Activated CD8-positive, alpha-beta memory T cell treated with anti-CD3 and anti-CD28 coated beads, Interleukin-2, amount 10 ng/mL, durations not matched to agents 7 days and 5 days (primary cell): Measurements from ENCODE around the gene MT1E. TPM values are rescaled to one million over a fixed set of nuclear protein-coding genes. Genes with fewer than 3 reads are reported as not detected.
"Not testable (repeated sequence)": the region's sequence is repeated elsewhere in the genome, so short reads cannot be mapped to it uniquely, and the experiment has no call there.

Experiments
- ATAC-seq: fragments of 150-1000 bp; cut with Tn5 transposase; one replicate; pipeline ENCODE4 v1.10.0; 2021; ENCODE audit warnings: moderate library complexity
- CTCF ChIA-PET: fragments of 350-600 bp; sonication (Branson Sonifier 250); formaldehyde crosslinking; loops from one replicate; lab custom pipeline; 2021; ENCODE audit warnings: antibody characterized with exemption; lab: Charles Lee
- DNase-seq: peaks from one replicate; pipeline ENCODE4 v3.0.0-alpha.2; 2020
- H3K27ac Mint-ChIP-seq: one replicate; pipeline ENCODE4 v1.8.0; 2021; ENCODE audit warnings: mild to moderate bottlenecking, mixed read lengths
- H3K27me3 Mint-ChIP-seq: one replicate; pipeline ENCODE4 v1.8.0; 2021; ENCODE audit warnings: mixed read lengths
- H3K36me3 Mint-ChIP-seq: one replicate; pipeline ENCODE4 v1.8.0; 2021; ENCODE audit warnings: mild to moderate bottlenecking, mixed read lengths
- H3K4me1 Mint-ChIP-seq: one replicate; pipeline ENCODE4 v1.8.0; 2021; ENCODE audit warnings: mixed read lengths
- H3K4me3 Mint-ChIP-seq: one replicate; pipeline ENCODE4 v1.8.0; 2021; ENCODE audit warnings: mild to moderate bottlenecking, moderate library complexity, mixed read lengths
- H3K9me3 Mint-ChIP-seq: one replicate; pipeline ENCODE4 v1.8.0; 2022; ENCODE audit warnings: low read depth, mixed read lengths
- total RNA-seq, 2 experiments: library from RNA; stranded (reverse); gene quantifications; one replicate each; pipeline ENCODE4 v1.2.3, GENCODE V29; 2021

The MT1E gene
- total RNA-seq, 2 experiments from 2014 or later = 41.2 to 54.1 TPM

- H3K27ac Mint-ChIP-seq, ATAC-seq, H3K9me3 Mint-ChIP-seq, H3K36me3 Mint-ChIP-seq, CTCF ChIA-PET, DNase-seq, H3K4me3 Mint-ChIP-seq: not testable (repeated sequence)
- Mint-ChIP-seq H3K4me1 (peaks cover 36% of the 10 kb centered on the region), H3K27me3 (peaks cover 58% of the 10 kb centered on the region)
Observed at GRCh38 chr16:56665286-56666261, 40.0 kb downstream of the MT1E start.

- ATAC-seq = peak; percentile 83
- CTCF ChIA-PET = interaction anchor here (0.8 to 1.2 kb wide), 2 partner anchors 8 to 34 kb away, joined by 3 read pairs; no protein-coding TSS in a partner anchor
Observed at GRCh38 chr16:56667581-56668571, 42.3 kb downstream of the MT1E start, which contains the start of gene MT1G. Gene MT1G, minus strand, starts transcription at chr16:56668065. Its CDS starts 72 bp downstream, at chr16:56667993.

GRCh38 chr16:56669005-56669839 lies 43.6 kb downstream of the MT1E start, which contains the start of gene MT1H:
Gene MT1H, plus strand, starts transcription at chr16:56669814. Its CDS starts 71 bp downstream, at chr16:56669885.
- no peak within 1 kb of the TSS for H3K27ac Mint-ChIP-seq
- no peak within 1 kb of the TSS for H3K4me3 Mint-ChIP-seq
- H3K9me3 Mint-ChIP-seq = no peaks in the 10 kb centered on the region
- H3K27me3 Mint-ChIP-seq = peaks cover 73% of the 10 kb centered on the region
- H3K36me3 Mint-ChIP-seq = no peaks in the 10 kb centered on the region
- CTCF ChIA-PET = interaction anchor here (1.1 to 2.5 kb wide), 4 partner anchors 8 to 33 kb away, joined by 3 to 7 read pairs (median 4); no protein-coding TSS in a partner anchor
- peaks cover 29% of the 10 kb centered on the region for H3K4me1 Mint-ChIP-seq
- ATAC-seq (no peak), DNase-seq (no peak)

More at GRCh38 chr16:56667581-56668571, 42.3 kb downstream of the MT1E start, which contains the start of gene MT1G:
- Mint-ChIP-seq H3K27ac (no peak within 1 kb of the TSS), H3K27me3 (peaks cover 72% of the 10 kb centered on the region), H3K4me1 (peaks cover 34% of the 10 kb centered on the region), H3K36me3 (no peaks in the 10 kb centered on the region), H3K4me3 (peak within 1 kb of the TSS; percentile 14), H3K9me3 (no peaks in the 10 kb centered on the region)
- no peak for DNase-seq

GRCh38 chr16:56669840-56670619 lies 44.4 kb downstream of the MT1E start:
- ATAC-seq (no peak), DNase-seq (no peak)
- no peaks in the 10 kb centered on the region for H3K9me3 Mint-ChIP-seq
- no peak overlapping the region for H3K4me3 Mint-ChIP-seq
- H3K27ac Mint-ChIP-seq = no peak overlapping the region
- no peaks in the 10 kb centered on the region for H3K36me3 Mint-ChIP-seq
- H3K27me3 Mint-ChIP-seq = peaks cover 74% of the 10 kb centered on the region
- CTCF ChIA-PET = interaction anchor here (1.1 to 2.5 kb wide), 3 partner anchors 9 to 32 kb away, joined by 3 to 7 read pairs (median 4); no protein-coding TSS in a partner anchor
- H3K4me1 Mint-ChIP-seq = peaks cover 26% of the 10 kb centered on the region

GRCh38 chr16:56670620-56670934 lies 45.0 kb downstream of the MT1E start:
- no peak overlapping the region for H3K4me3 Mint-ChIP-seq
- H3K27ac Mint-ChIP-seq = no peak overlapping the region
- no peaks in the 10 kb centered on the region for H3K36me3 Mint-ChIP-seq
- H3K4me1 Mint-ChIP-seq = peaks cover 24% of the 10 kb centered on the region
- peaks cover 76% of the 10 kb centered on the region for H3K27me3 Mint-ChIP-seq
- DNase-seq (no peak), ATAC-seq (no peak)
- CTCF ChIA-PET = interaction anchor here (1.1 to 2.5 kb wide), 2 partner anchors 30 to 32 kb away, joined by 3 to 7 read pairs; no protein-coding TSS in a partner anchor
- H3K9me3 Mint-ChIP-seq = no peaks in the 10 kb centered on the region

- DNase-seq, ATAC-seq, H3K4me3 Mint-ChIP-seq, H3K27ac Mint-ChIP-seq, H3K9me3 Mint-ChIP-seq, H3K36me3 Mint-ChIP-seq: not testable (repeated sequence)
- CTCF ChIA-PET = interaction anchor here (2.5 kb wide), 1 partner anchor 31 kb away, joined by 7 read pairs; no protein-coding TSS in a partner anchor
- peaks cover 71% of the 10 kb centered on the region for H3K27me3 Mint-ChIP-seq
- H3K4me1 Mint-ChIP-seq = peaks cover 28% of the 10 kb centered on the region
Observed at GRCh38 chr16:56671691-56672090, 46.1 kb downstream of the MT1E start.

GRCh38 chr16:56672171-56672570 lies 46.6 kb downstream of the MT1E start:
- H3K27ac Mint-ChIP-seq, H3K4me3 Mint-ChIP-seq, H3K36me3 Mint-ChIP-seq, H3K9me3 Mint-ChIP-seq, DNase-seq, ATAC-seq: not testable (repeated sequence)
- peaks cover 66% of the 10 kb centered on the region for H3K27me3 Mint-ChIP-seq
- H3K4me1 Mint-ChIP-seq = peaks cover 28% of the 10 kb centered on the region
- CTCF ChIA-PET = interaction anchor here (2.4 kb wide), 1 partner anchor 11 kb away, joined by 10 read pairs; the partner anchor contains the start of gene MT1X

- DNase-seq (no peak), ATAC-seq (no peak)
- no peaks in the 10 kb centered on the region for H3K36me3 Mint-ChIP-seq
- no peaks in the 10 kb centered on the region for H3K9me3 Mint-ChIP-seq
- peaks cover 21% of the 10 kb centered on the region for H3K4me1 Mint-ChIP-seq
- CTCF ChIA-PET = interaction anchor here (0.9 to 2.4 kb wide), 7 partner anchors 11 to 120 kb away, joined by 3 to 10 read pairs (median 3); partner anchors contain the start of gene MT1X
- no peak overlapping the region for H3K4me3 Mint-ChIP-seq
- H3K27me3 Mint-ChIP-seq = peaks cover 59% of the 10 kb centered on the region
- no peak overlapping the region for H3K27ac Mint-ChIP-seq
Observed at GRCh38 chr16:56672761-56673536, 47.4 kb downstream of the MT1E start.

GRCh38 chr16:56673921-56674320 lies 48.3 kb downstream of the MT1E start:
- Mint-ChIP-seq H3K27me3 (peaks cover 51% of the 10 kb centered on the region), H3K27ac (no peak overlapping the region), H3K9me3 (no peaks in the 10 kb centered on the region), H3K36me3 (no peaks in the 10 kb centered on the region), H3K4me1 (peaks cover 16% of the 10 kb centered on the region), H3K4me3 (no peak overlapping the region)
- peak; percentile 34 for ATAC-seq
- peak; percentile 48 for DNase-seq
- CTCF ChIA-PET = interaction anchor here (0.9 to 2.4 kb wide), 9 partner anchors 10 to 119 kb away, joined by 3 to 10 read pairs (median 3); partner anchors contain the start of gene MT1X

- Mint-ChIP-seq H3K27me3 (peaks cover 45% of the 10 kb centered on the region), H3K4me1 (peaks cover 16% of the 10 kb centered on the region)
- not testable (repeated sequence) for ATAC-seq, DNase-seq, H3K36me3 Mint-ChIP-seq, H3K9me3 Mint-ChIP-seq, H3K27ac Mint-ChIP-seq, H3K4me3 Mint-ChIP-seq
- CTCF ChIA-PET = interaction anchor here (1.1 to 2.4 kb wide), 6 partner anchors 9 to 119 kb away, joined by 3 to 10 read pairs (median 4); partner anchors contain the start of gene MT1X
Observed at GRCh38 chr16:56674570-56674969, 49.0 kb downstream of the MT1E start.
